GM18951 (cell line): ENCODE data around the gene TAS2R50.

Source experiments
- POLR2A ChIP-seq: IDR thresholded peaks from 4 replicates; pipeline ENCODE4 v1.6.1; 2011; ENCODE audit warnings: mild to moderate bottlenecking; ENCODE audit not compliant: insufficient read length, insufficient read depth; ENCODE audit errors: extremely low read depth
- in situ Hi-C: fragments of 300-500 bp; cut with MboI; formaldehyde crosslinking; loops from one replicate; pipeline ENCODE4 v1.12.0; 2022; ENCODE audit warnings: low sequenced_read_pairs, mixed read lengths, inconsistent platforms; ENCODE audit not compliant: unreplicated experiment

Gene TAS2R50

GRCh38 chr12:10939163-10939562, 47.5 kb downstream of the TAS2R50 start, which contains the start of gene TAS2R14:
Gene TAS2R14 (minus strand): TSS chr12:10939263. CDS start chr12:10939207, 56 bp downstream.
- in situ Hi-C loops: no loop called here
- TF ChIP-seq POLR2A: no peak

DNA sequence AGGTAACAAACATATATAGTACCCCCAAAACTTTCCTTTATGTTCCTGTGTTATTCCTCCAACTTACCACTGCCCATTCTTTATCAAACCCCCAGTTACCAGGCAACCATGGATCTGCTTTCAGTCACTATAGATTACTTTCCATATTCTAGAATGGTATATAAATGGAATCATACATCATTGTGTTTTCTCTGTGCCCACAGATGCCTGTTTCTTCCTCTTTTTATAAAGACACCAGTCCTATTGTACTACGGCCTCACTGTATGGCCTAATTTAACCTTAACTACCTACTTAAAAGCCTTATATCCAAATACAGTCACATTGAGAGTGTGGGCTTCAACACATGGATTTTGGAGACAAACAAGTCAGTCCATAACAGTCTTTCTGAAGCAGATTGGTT, 50.2 kb downstream of the TAS2R50 start:
- in situ Hi-C loops: no loop called here
- TF ChIP-seq POLR2A: no peak
